HG03571 (cell line): ENCODE measurements around the gene TSR2.

ENCODE experiments used
- ATAC-seq: cut with Tn5 transposase; IDR thresholded peaks from one replicate; pipeline ENCODE4 v1.9.1; 2021; ENCODE audit not compliant: unreplicated experiment

The TSR2 gene

GRCh38 chrX:54439960-54440871 is at the start of gene TSR2:
Gene TSR2 (plus strand): TSS chrX:54440404. CDS start chrX:54440422, 18 bp downstream.
- peak; percentile 91 for ATAC-seq

GRCh38 chrX:54397113-54397512 is 43.1 kb upstream of the TSR2 start:
- ATAC-seq, result no peak

DNA sequence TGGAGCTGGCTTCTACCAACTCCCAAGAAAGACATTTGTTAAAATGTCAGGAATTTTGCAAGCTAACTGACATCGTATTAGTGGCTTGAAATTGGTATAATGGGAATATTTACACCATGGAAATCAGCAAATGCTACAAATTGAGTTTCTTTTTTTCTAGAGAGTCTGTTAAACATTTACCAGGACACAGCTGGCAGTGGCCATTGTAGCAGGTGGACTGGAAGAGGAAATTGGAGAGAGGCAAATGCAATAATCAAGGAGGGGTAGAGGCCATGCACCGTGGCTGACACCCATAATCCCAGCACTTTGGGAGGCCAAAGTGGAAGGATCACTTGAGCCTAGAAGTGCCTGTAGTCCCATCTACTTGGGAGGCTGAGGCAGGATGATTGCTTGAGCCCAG is 32.9 kb upstream of the TSR2 start:
- ATAC-seq, result no peak

DNA sequence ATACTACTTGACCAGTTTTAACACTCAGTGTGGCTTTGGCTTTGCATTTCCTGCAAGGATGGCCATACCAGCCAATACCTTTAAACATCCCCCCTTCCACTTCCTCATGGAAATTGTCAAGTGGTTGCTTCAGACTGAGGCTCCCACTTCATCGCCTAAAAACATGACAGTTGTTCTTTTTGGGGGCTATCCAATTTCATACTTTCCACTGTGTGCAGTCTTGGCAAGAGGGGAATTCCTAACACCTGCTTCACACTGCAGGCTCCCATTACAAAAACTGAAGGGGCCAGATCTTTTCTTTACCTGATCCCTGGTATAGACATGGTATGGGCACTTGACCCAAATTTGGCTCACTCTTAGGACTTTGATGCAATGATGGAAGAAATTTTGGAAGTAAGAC is 28.5 kb upstream of the TSR2 start:
- no peak for ATAC-seq

GRCh38 chrX:54413753-54414152 is 26.5 kb upstream of the TSR2 start:
- no peak for ATAC-seq

- no peak for ATAC-seq
Observed at GRCh38 chrX:54415534-54416350, 24.5 kb upstream of the TSR2 start.

DNA sequence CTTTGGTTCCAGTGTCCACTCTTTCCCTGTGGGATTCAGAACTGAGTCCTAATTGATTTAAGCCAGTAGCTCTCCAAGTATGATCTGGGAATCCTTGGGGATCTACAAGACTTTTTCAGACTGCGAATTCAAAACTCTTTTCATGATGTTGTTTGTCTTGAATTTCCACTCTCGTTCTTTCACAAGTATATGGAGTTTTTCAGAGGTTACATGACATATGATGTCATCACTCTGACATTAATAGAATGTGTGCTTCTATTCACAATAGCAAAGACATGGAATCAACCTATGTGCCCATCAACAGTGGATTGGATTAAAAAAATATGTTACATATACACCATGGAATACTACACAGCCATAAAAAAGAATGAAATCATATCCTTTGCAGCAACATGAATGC is 23.2 kb upstream of the TSR2 start:
- no peak for ATAC-seq

GRCh38 chrX:54419559-54420302 is 20.5 kb upstream of the TSR2 start:
- ATAC-seq, result no peak

DNA sequence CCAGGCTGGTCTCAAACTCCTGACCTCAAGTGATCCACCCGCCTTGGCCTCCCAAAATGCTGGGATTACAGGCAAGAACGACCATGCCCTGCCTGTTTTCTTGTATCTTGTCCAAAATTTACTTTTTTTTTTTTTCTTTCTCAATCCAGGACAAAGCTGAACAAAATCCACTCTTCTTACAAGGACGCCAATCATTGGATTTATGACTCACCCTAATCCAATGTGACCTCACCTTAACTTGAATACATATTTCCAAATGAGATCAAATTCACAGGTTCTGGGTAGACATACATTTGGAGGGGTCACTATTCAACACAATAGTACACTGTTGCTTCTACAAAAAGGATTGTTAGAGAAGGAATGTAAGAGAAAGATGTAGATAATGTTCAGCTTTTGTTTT is 18.0 kb upstream of the TSR2 start:
- no peak for ATAC-seq

- ATAC-seq, result no peak
Observed at GRCh38 chrX:54423161-54423888, 16.9 kb upstream of the TSR2 start.

DNA sequence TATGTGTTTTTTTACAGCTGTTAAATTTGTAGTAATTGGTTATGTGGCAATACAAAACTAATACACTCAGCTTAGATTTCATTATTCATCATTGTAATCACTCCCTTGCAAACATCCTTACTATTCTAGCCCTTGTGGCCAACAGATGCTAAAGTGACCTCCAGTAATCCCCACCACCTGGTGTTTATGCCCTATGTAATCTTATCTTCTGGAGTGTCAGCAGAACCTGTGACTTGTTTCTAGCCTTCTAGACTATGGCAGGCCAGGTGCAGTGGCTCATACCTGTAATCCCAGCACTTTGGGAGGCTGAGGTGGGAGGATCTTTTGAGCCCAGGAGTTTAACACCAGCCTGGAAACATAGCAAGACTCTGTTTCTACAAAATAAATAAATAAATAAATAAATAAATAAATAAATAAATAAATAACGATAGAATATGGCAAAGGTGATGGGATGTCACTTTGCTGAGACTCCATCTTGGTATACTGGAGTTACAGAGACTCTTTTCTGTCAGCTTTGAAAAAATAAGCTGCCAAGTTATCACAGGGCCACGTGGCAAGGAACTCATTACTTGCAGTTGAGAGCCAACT is 12.3 kb upstream of the TSR2 start:
- no peak for ATAC-seq

GRCh38 chrX:54430519-54430918 is 9.7 kb upstream of the TSR2 start:
- ATAC-seq, result no peak

GRCh38 chrX:54435121-54435520 is 5.1 kb upstream of the TSR2 start:
- ATAC-seq, result no peak

GRCh38 chrX:54442790-54443189 is 2.6 kb downstream of the TSR2 start:
- no peak for ATAC-seq

- no peak for ATAC-seq
Observed at GRCh38 chrX:54444752-54445151, 4.5 kb downstream of the TSR2 start.

- no peak for ATAC-seq
Observed at GRCh38 chrX:54446084-54446483, 5.9 kb downstream of the TSR2 start.

- no peak for ATAC-seq
Observed at GRCh38 chrX:54447461-54447860, 7.3 kb downstream of the TSR2 start.

DNA sequence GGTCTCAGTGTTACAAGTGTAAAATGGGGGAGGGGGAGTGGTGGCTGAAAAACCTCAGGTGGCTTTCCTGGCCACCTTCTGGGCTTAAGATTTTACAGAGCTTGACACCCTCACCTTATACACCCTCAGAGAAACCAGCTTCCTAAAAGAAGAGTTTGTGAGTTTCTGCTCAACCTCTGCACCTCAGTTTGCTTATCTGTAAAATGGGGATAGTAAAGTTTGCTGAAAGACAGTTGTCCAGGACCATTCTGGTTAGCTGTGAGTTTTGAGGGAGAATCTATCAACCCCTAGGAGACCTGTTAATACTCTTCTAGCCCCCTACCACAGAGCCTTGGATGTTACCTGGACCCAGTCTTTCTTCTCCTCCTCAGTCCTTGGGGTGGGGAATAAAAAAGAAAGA is 9.7 kb downstream of the TSR2 start:
- no peak for ATAC-seq

DNA sequence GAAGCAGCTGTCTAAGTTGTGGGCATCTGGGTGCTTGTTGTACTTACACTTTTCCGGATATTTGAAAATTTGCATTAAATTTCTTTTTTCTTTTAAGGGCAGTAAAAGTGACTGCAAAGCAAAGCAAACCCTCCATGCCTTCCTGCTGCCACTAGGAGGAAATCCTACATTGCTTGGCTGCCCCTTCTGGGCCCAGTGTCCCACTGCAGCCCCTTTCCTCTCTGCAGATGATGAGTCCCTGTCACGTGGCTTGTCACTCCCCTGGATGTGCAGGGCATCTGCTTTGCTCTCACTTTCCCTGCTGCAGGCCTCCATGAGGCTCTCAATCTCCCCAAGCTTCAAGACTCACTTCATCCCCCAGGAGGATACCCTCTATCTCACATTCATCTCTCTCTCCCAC is 12.7 kb downstream of the TSR2 start:
- no peak for ATAC-seq

DNA sequence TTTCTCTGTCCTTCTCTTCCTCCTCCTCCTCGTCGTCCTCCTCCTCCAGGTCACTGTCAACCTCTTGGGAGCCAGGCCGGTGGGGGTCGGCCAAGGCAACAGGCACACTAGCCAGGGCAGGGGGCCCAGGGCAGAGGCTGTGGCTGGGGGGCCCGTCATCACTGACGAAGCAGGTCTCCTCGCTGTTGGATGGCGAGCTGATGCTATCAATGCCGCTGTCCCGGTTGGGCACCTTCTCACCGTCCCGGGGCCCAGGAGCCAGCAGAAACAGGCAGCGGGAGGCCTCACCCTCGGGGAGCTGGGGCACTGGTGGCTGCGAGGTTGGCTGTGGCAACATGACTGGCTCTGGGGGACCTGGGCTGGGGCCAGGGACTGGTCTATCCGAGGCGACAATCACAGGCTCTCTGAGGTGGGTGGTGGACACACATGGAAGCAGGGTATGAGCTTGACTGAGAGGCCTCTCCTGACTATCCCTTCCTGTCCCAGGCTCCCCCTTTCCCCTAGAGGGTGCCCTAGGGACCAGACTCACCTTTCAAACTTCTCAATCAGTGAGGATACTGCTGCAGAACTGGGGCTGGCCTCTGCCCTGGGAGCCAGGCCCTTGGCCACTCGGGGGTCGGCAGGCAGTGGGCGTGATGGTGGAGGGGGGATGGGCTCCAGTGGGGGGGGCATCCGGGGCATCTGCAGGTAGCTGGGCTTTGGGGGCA is 30.0 kb downstream of the TSR2 start:
- no peak for ATAC-seq
